ENCODE data around the gene CSNK1E. TPM values are rescaled to one million over a fixed set of nuclear protein-coding genes. Genes with fewer than 3 reads are reported as not detected.

Gene CSNK1E
- total RNA-seq, 1 donor from 2014 or later = 29.4 TPM

GRCh38 chr22:38257650-38258250, 59.5 kb downstream of the CSNK1E start:
- ATAC-seq = peak; percentile 80
- peak; percentile 54 for DNase-seq (ENCODE audit: low spot score)

GRCh38 chr22:38257181-38257580, 60.1 kb downstream of the CSNK1E start:
- DNase-seq (ENCODE audit: low spot score) = no peak
- no peak for ATAC-seq

- ATAC-seq (no peak), DNase-seq (ENCODE audit: low spot score) (no peak)
Observed at GRCh38 chr22:38255697-38256096, 61.5 kb downstream of the CSNK1E start.

GRCh38 chr22:38251341-38251692, 65.9 kb downstream of the CSNK1E start:
- ATAC-seq (no peak), DNase-seq (ENCODE audit: low spot score) (no peak)

GRCh38 chr22:38250643-38251340, 66.4 kb downstream of the CSNK1E start:
- ATAC-seq (no peak), DNase-seq (ENCODE audit: low spot score) (no peak)

- ATAC-seq = no peak
- DNase-seq (ENCODE audit: low spot score) = no peak
Observed at GRCh38 chr22:38249803-38250642, 67.2 kb downstream of the CSNK1E start.

GRCh38 chr22:38249301-38249700, 67.9 kb downstream of the CSNK1E start:
- ATAC-seq (no peak), DNase-seq (ENCODE audit: low spot score) (no peak)

GRCh38 chr22:38248280-38248679, 69.0 kb downstream of the CSNK1E start:
- no peak for DNase-seq (ENCODE audit: low spot score)

GRCh38 chr22:38247713-38248112, 69.5 kb downstream of the CSNK1E start:
- DNase-seq (ENCODE audit: low spot score) (no peak), ATAC-seq (no peak)

More at GRCh38 chr22:38248280-38248679, 69.0 kb downstream of the CSNK1E start:
- no peak for ATAC-seq

- no peak for DNase-seq (ENCODE audit: low spot score)
- peak; percentile 27 for ATAC-seq
Observed at GRCh38 chr22:38246692-38247091, 70.5 kb downstream of the CSNK1E start.

GRCh38 chr22:38246046-38246658, 71.1 kb downstream of the CSNK1E start:
- ATAC-seq = no peak
- no peak for DNase-seq (ENCODE audit: low spot score)

- ATAC-seq = no peak
- DNase-seq (ENCODE audit: low spot score) = no peak
Observed at GRCh38 chr22:38244106-38244505, 73.1 kb downstream of the CSNK1E start.

GRCh38 chr22:38243007-38243765, 74.0 kb downstream of the CSNK1E start:
- no peak for DNase-seq (ENCODE audit: low spot score)
- ATAC-seq = peak; percentile 51

GRCh38 chr22:38240734-38241252, 76.4 kb downstream of the CSNK1E start:
- DNase-seq (ENCODE audit: low spot score) = no peak
- no peak for ATAC-seq

Other genes with a start within 250 kb of the CSNK1E start
- gene SLC16A8, start 233.2 kb downstream of the CSNK1E start, total RNA-seq = not detected
- gene BAIAP2L2, start 206.7 kb downstream of the CSNK1E start, total RNA-seq = 1.1 TPM
- 32.1 TPM for gene PLA2G6, start 135.6 kb downstream of the CSNK1E start, total RNA-seq
- 2.5 TPM for gene MAFF, start 115.4 kb downstream of the CSNK1E start, total RNA-seq
- gene TMEM184B, start 44.4 kb downstream of the CSNK1E start, total RNA-seq = 11.7 TPM
- gene KCNJ4, start 137.8 kb upstream of the CSNK1E start, total RNA-seq = not detected
- 15.2 TPM for gene KDELR3, start 150.7 kb upstream of the CSNK1E start, total RNA-seq
- 174 TPM for gene DDX17, start 188.9 kb upstream of the CSNK1E start, total RNA-seq

Data from left lobe of liver (tissue), 2 donors.